B cell (primary cell): ENCODE data around the gene NRG2. TPM values are rescaled to one million over a fixed set of nuclear protein-coding genes. Genes with fewer than 3 reads are reported as not detected.

ENCODE experiments used
- ATAC-seq: fragments of 200-7000 bp; cut with Tn5 transposase; one replicate; pipeline ENCODE4 v1.10.0; 2021; ENCODE audit warnings: low read depth, mild to moderate bottlenecking, moderate number of reproducible peaks, moderate library complexity
- CTCF ChIA-PET: fragments of 350-600 bp; sonication (Branson Sonifier 250); formaldehyde crosslinking; loops from one replicate; lab custom pipeline; 2021; ENCODE audit warnings: antibody characterized with exemption, inconsistent platforms; lab: Charles Lee
- POLR2A ChIA-PET: fragments of 350-600 bp; sonication (Branson Sonifier 250); formaldehyde crosslinking; loops from one replicate; lab custom pipeline; 2021; ENCODE audit warnings: antibody characterized with exemption; lab: Charles Lee
- DNase-seq: peaks from one replicate; pipeline ENCODE4 v3.0.0; 2013
- H2AFZ ChIP-seq: 2 replicates; pipeline ENCODE4 v1.6.1; 2012; ENCODE audit warnings: mild to moderate bottlenecking, low read depth, low read length; ENCODE audit not compliant: insufficient read depth, poor library complexity, severe bottlenecking
- H3K27ac ChIP-seq, 2 donors: 1 replicate in 1 of 2; 2 replicates in 1 of 2; pipeline ENCODE4 v1.5.1; 2012 to 2013; ENCODE audit warnings: low read length in 2 of 2, mild to moderate bottlenecking in 2 of 2, moderate library complexity in 1 of 2
- H3K27me3 ChIP-seq, 4 experiments: fragments of 200-600 bp in 1 of 4; sonication (generic) in 1 of 4; replicated peaks in 1 of 4; 1 replicate in 2 of 4; 2 replicates in 2 of 4; pipeline versions ENCODE4 v1.6.1 to v1.7.0; 2013 to 2016; ENCODE audit warnings: low read length in 3 of 4, mild to moderate bottlenecking in 2 of 4, mixed read lengths in 1 of 4, moderate library complexity in 1 of 4; ENCODE audit not compliant: insufficient read depth in 4 of 4, control insufficient read depth in 3 of 4; ENCODE audit errors: control extremely low read depth in 1 of 4
- H3K36me3 ChIP-seq, 2 experiments: replicated peaks in 1 of 2; 1 replicate in 1 of 2; 2 replicates in 1 of 2; pipeline versions ENCODE4 v1.6.1 to v1.7.1; 2013; ENCODE audit warnings: low read length in 1 of 2; ENCODE audit not compliant: insufficient read depth in 2 of 2, control insufficient read depth in 1 of 2; ENCODE audit errors: control extremely low read depth in 1 of 2, extremely low read depth in 1 of 2
- H3K4me1 ChIP-seq, 2 donors: fragments of 200-600 bp in 1 of 2; sonication (generic) in 1 of 2; 1 replicate in 1 of 2; 2 replicates in 1 of 2; pipeline versions ENCODE4 v1.5.1 to v1.6.1; 2013 to 2017; ENCODE audit warnings: low read length in 2 of 2; ENCODE audit not compliant: control insufficient read depth in 2 of 2, insufficient read depth in 2 of 2
- H3K4me2 ChIP-seq: replicated peaks from 2 replicates; pipeline ENCODE3; 2012; ENCODE audit warnings: mild to moderate bottlenecking, low read depth, low read length; ENCODE audit not compliant: poor library complexity, severe bottlenecking
- H3K4me3 ChIP-seq, 5 experiments: fragments of 200-600 bp in 1 of 5; sonication (generic) in 1 of 5; 1 replicate in 3 of 5; 2 replicates in 2 of 5; pipeline versions ENCODE4 v1.5.1 to v1.7.0; 2011 to 2016; ENCODE audit warnings: low read length in 4 of 5, mild to moderate bottlenecking in 4 of 5, low read depth in 2 of 5, control low read depth in 1 of 5, moderate library complexity in 1 of 5; ENCODE audit not compliant: insufficient read depth in 1 of 5; ENCODE audit errors: control extremely low read depth in 1 of 5, extremely low read depth in 1 of 5
- H3K79me2 ChIP-seq: fragments of 200-600 bp; sonication (generic); one replicate; pipeline ENCODE4 v1.6.0; 2016; ENCODE audit warnings: low read length; ENCODE audit not compliant: control insufficient read depth, insufficient read depth
- H3K9ac ChIP-seq: fragments of 200-600 bp; sonication (generic); 2 replicates; pipeline ENCODE4 v1.6.1; 2017; ENCODE audit warnings: mild to moderate bottlenecking, low read length, moderate library complexity
- H3K9me3 ChIP-seq, 3 donors: one replicate each; pipeline versions ENCODE4 v1.6.1 to v1.7.1; 2013; ENCODE audit warnings: low read length in 2 of 3; ENCODE audit not compliant: control insufficient read depth in 2 of 3, insufficient read depth in 1 of 3; ENCODE audit errors: control extremely low read depth in 1 of 3
- H4K20me1 ChIP-seq: 2 replicates; pipeline ENCODE4 v1.6.0; 2012; ENCODE audit warnings: mild to moderate bottlenecking, low read length; ENCODE audit not compliant: insufficient read depth, control insufficient read depth, poor library complexity, severe bottlenecking
- H3K27ac Mint-ChIP-seq: one replicate; pipeline ENCODE4 v1.8.0; 2021; ENCODE audit warnings: mixed read lengths
- H3K27me3 Mint-ChIP-seq: one replicate; pipeline ENCODE4 v1.8.0; 2021; ENCODE audit warnings: mixed read lengths
- H3K4me1 Mint-ChIP-seq: one replicate; pipeline ENCODE4 v1.8.0; 2021; ENCODE audit warnings: mixed read lengths
- H3K4me3 Mint-ChIP-seq: one replicate; pipeline ENCODE4 v1.8.0; 2021; ENCODE audit warnings: mixed read lengths
- H3K9me3 Mint-ChIP-seq: one replicate; pipeline ENCODE4 v1.8.0; 2022; ENCODE audit warnings: mixed read lengths; ENCODE audit not compliant: insufficient read depth
- EZH2 ChIP-seq: IDR thresholded peaks from 2 replicates; pipeline ENCODE4 v1.6.1; 2012; ENCODE audit warnings: borderline replicate concordance, low read depth, mild to moderate bottlenecking, moderate library complexity, low read length; ENCODE audit not compliant: insufficient read depth, poor library complexity, severe bottlenecking
- WGBS: methylation state at CpG from one replicate; pipeline ENCODE4 v1.1.5; 2013; ENCODE audit warnings: missing lambda C conversion rate; ENCODE audit not compliant: insufficient coverage; 5-methylcytosine and 5-hydroxymethylcytosine counted together
- intact Hi-C: fragments of 100-400 bp; cut with micrococcal nuclease; formaldehyde crosslinking; loops from one replicate; pipeline ENCODE4 v1.10.0; 2022
- polyA plus RNA-seq: library from polyadenylated mRNA; depleted of rRNA; stranded (reverse); fragments of >200 nt; gene quantifications from 2 replicates; pipeline ENCODE4 v1.2.3, GENCODE V29; 2012
- total RNA-seq, 2 donors: library from RNA; stranded (reverse); fragments of 120-200 nt in 1 of 2; gene quantifications; 1 replicate in 1 of 2; 2 replicates in 1 of 2; pipeline versions ENCODE4 v1.2.3 to v1.2.4, GENCODE V29; 2013 to 2022
- TF ChIP-seq, protein P1 (sequence below): fragments of 200-600 bp; IDR thresholded peaks from one replicate; pipeline ENCODE4 v1.8.0; 2022; ENCODE audit warnings: antibody characterized with exemption, mild to moderate bottlenecking

The NRG2 gene
- total and polyA plus RNA-seq, 2 donors (not counting 1 experiment from before 2014, with no cell fraction given): 0.13 to 0.15 TPM

GRCh38 chr5:139803978-139804377 lies 239.1 kb downstream of the NRG2 start:
- no peak overlapping the region for H3K4me3 ChIP-seq
- intact Hi-C loops: no loop called here
- H3K27me3 ChIP-seq: peaks cover 0 to 32% (median 2%) of the 10 kb centered on the region in 4 experiments
- Mint-ChIP-seq H3K27me3 (peaks cover 60% of the 10 kb centered on the region), H3K27ac (no peak overlapping the region), H3K4me3 (no peak overlapping the region), H3K4me1 (no peaks in the 10 kb centered on the region), H3K9me3 (no peaks in the 10 kb centered on the region)
- ATAC-seq (no peak), DNase-seq (no peak)
- POLR2A ChIA-PET: no interaction called here
- no peak for TF ChIP-seq EZH2
- TF ChIP-seq, protein P1, sequence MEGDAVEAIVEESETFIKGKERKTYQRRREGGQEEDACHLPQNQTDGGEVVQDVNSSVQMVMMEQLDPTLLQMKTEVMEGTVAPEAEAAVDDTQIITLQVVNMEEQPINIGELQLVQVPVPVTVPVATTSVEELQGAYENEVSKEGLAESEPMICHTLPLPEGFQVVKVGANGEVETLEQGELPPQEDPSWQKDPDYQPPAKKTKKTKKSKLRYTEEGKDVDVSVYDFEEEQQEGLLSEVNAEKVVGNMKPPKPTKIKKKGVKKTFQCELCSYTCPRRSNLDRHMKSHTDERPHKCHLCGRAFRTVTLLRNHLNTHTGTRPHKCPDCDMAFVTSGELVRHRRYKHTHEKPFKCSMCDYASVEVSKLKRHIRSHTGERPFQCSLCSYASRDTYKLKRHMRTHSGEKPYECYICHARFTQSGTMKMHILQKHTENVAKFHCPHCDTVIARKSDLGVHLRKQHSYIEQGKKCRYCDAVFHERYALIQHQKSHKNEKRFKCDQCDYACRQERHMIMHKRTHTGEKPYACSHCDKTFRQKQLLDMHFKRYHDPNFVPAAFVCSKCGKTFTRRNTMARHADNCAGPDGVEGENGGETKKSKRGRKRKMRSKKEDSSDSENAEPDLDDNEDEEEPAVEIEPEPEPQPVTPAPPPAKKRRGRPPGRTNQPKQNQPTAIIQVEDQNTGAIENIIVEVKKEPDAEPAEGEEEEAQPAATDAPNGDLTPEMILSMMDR: no peak
- WGBS: no CpG with 5 or more reads among the region's 2 CpGs
- H3K36me3 ChIP-seq: no peaks in the 10 kb centered on the region
- H3K27ac ChIP-seq: no peak overlapping the region
- no peaks in the 10 kb centered on the region for H3K79me2 ChIP-seq
- no peak overlapping the region for H2AFZ ChIP-seq
- CTCF ChIA-PET: no interaction called here
- no peak overlapping the region for H3K4me2 ChIP-seq
- H4K20me1 ChIP-seq: no peaks in the 10 kb centered on the region
- no peaks in the 10 kb centered on the region for H3K4me1 ChIP-seq
- peaks cover 0 to 18% (median 0%) of the 10 kb centered on the region in 3 donors for H3K9me3 ChIP-seq
- H3K9ac ChIP-seq: no peak overlapping the region

DNA sequence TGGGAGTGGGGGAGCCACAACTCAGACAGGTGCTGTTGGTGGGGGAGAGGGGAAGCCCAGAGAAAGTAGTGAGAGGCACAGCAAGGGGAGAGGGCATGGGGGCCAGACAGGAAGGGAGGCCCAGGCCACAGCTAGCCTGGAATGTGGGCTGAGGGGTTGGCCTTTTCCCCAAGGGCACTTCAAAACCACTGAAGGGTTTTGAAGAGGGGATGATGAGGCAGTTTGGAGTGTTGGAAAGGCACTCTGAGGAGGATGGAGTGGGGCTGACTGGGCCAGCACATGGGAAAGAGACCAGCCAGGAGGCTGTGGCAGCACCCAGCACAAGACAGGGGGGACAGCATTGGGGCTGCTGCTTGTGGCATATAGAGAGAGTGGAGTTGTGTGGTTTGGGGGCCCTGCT lies 243.7 kb downstream of the NRG2 start:
- TF ChIP-seq, protein P1: no peak
- TF ChIP-seq EZH2: no peak
- H2AFZ ChIP-seq: no peak overlapping the region
- no peak overlapping the region for H3K4me2 ChIP-seq
- H3K4me3 ChIP-seq: no peak overlapping the region
- H3K36me3 ChIP-seq: no peaks in the 10 kb centered on the region
- H3K79me2 ChIP-seq: no peaks in the 10 kb centered on the region
- no peak for DNase-seq
- no peak overlapping the region for H3K4me3 Mint-ChIP-seq
- peaks cover 71% of the 10 kb centered on the region for H3K27me3 Mint-ChIP-seq
- H3K9ac ChIP-seq: no peak overlapping the region
- intact Hi-C loops: no loop called here
- H3K27ac Mint-ChIP-seq: no peak overlapping the region
- peaks cover 12 to 14% of the 10 kb centered on the region in 2 donors for H3K4me1 ChIP-seq
- POLR2A ChIA-PET: no interaction called here
- CTCF ChIA-PET: interaction anchor here (0.9 to 3.9 kb wide), 3 partner anchors 8 to 13 kb away, joined by 3 to 19 read pairs (median 4); no protein-coding TSS in a partner anchor
- H3K4me1 Mint-ChIP-seq: peaks cover 7% of the 10 kb centered on the region
- no peaks in the 10 kb centered on the region for H4K20me1 ChIP-seq
- H3K27ac ChIP-seq: no peak overlapping the region
- peaks cover 0 to 55% (median 19%) of the 10 kb centered on the region in 4 experiments for H3K27me3 ChIP-seq
- peaks cover 0 to 3% (median 0%) of the 10 kb centered on the region in 3 donors for H3K9me3 ChIP-seq
- no peak for ATAC-seq
- no peaks in the 10 kb centered on the region for H3K9me3 Mint-ChIP-seq
